ENCODE data around the gene CENPH.
"Not testable (repeated sequence)": the region's sequence is repeated elsewhere in the genome, so short reads cannot be mapped to it uniquely, and the experiment has no call there.

CENPH gene

DNA sequence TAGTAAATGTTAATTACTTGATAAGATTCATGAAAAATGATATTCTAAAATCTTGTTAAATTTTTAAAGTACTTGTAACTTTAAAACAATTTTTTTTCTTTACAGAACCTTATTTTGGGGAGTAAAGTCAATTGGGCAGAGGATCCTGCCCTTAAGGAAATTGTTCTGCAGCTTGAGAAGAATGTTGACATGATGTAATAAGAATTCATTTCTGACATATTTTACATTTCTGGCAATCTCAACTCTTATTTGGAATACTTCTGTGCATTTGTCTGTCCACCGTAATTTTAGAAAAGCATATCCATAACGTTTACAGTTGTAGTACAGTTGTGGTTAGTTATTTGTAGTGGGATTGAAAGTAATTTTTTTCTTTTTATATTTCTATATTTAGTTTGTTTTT, 20.2 kb downstream of the CENPH start:
- DNase-seq (ENCODE audit: low read depth in 2 of 2): no peak

DNA sequence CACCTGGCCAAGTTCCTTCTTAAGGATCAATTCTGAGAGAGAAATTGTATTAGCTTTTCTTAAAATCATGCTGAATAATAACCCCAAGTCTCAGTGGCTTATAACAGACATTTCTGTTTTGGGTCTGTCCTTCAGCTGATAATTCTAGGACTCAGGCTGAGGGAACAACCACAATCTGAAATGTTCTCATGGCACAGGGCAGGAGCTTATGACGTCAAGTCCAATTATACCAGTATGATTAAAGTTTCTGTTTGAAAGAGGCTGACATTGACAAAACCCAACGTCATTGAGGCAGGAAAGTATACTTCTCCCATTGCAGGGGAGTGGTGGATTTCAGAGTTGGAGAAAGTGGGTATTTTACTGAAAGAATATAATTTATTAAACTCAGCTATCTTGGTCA, 21.8 kb downstream of the CENPH start:
- no peak for DNase-seq (ENCODE audit: low read depth in 2 of 2)

DNA sequence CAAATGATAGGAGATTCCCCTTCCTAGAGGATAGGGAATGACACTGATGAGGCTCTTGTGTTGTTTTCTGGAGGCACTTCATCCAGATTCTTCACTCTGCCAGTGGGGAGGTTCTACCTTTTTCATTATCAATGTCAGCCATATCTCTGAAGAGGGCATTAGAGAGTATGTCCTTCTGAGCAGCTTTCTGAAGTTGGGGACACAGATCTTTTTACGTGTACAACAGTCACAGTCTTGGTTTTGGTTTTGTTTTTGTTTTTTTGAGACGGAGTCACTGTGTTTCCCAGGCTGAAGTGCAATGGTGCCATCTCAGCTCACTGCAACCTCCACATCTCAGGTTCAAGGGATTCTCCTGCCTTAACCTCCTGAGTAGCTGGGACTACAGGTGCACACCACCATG, 22.6 kb downstream of the CENPH start:
- no peak for DNase-seq (ENCODE audit: low read depth in 2 of 2)

DNA sequence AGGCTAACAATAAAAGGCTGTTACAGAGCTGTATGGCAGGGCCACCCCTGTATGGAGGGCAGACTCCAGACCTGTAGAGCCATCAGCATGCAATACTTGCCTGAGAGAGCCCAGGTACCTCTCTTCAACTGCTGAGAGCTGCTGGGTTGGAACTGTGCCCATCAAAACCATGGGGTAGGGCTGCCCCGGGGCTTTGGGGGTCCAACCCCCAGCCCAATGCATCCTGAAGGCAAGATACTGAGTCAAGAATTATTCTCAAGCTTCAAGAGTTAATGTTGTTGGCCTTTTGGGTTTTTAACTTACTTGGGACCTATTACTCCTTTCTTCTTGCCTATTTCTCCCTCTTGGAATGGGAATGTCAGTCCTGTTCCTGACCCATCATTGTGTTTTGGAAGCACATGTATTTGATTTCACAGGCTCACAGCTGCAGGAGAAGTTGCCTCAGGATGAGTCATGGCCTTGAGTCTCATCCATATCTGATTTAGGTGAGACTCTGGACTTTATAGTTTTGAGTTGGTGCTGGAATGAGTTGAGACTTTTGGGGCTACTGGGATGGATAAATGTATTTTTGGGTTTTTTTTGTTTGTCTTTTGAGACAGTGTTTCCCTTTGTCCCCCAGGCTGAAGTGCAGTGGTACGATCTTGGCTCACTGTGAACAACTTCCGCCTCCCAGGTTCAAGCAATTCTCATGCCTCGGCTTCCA, 24.3 kb downstream of the CENPH start:
- DNase-seq (ENCODE audit: low read depth in 2 of 2): no peak

DNA sequence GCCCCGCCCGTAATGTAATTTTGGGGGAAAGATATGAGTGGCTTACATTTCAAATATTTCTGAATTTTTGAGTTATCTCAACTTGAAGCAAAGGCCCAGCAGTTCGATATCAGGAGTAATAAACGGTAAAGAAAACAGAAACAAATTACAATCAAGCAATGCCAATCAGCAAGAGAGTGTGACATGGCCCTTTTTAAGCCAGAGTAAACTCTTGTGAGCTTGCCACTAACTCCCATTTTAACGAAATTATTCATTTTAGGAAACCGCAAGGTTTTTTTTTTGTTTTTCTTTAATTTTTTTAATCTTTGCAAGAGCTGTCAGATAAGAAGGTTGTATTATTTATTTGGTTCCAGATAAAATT, 27.7 kb downstream of the CENPH start:
- DNase-seq (ENCODE audit: low read depth in 2 of 2): no peak

DNA sequence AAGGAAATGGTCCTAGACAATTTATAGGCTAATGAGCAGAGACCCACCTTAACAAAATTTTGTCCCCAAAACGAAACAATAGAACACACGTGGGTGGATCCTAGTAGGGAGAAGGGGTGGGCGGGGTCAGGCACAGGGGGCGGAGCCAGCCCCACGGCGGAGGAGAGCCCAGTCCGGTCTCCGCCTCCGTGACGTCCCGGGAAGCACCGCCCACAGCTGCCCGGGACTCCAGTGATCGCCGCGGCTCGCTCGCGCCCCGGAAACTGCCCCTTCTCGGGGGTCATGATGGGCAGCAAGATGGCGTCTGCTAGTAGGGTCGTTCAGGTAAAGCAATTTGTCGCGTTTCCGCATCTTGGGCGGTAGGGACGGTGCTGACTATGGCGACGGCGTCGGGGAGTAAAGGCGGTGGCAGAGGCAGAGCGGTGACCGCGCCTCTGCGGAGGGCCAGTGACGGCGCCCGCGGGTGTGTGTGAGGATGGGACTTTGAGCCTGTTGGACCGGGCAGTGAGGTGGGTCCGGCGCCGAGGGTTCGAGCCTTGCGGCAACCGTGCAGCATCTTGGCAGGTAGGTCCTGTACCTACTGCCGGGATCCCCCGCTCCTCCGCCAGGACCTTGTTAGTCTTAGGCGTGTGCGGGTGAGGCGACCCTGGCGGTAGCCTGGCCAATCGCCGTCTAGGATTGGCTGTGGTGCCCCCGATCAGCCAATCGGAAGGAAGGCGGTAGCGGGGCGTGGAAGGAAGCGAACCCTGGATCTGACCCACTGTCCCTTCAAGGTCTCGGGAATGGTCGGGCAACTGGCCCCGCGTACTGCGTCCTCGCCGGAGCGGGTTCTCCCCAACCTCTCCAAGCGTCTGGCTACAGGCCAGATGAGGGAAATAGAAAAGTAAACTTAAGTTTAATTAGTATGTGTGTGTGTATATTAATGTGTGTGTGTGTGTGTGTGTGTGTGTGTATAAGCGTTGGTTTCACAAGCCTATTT, 28.5 kb downstream of the CENPH start:
- DNase-seq (ENCODE audit: low read depth in 2 of 2): peak; percentile 86 to 98

DNA sequence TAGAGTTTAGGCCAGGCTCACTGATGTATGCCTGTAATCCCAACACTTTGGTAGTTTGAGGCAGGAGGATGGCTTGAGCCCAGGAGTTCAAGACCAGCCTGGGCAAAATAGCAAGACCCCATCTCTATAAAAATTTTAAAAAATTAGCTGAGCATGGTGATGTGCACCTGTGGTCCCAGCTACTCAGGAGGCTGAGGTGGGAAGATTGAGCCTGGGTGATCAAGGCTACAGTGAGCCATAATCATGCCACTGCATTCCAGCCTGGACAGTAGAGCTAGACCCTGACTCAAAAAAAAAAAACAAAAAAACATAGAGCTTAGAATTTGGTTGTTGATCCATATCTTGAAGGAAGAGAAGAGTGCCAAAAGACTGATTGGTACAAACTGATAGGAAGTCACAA, 30.6 kb downstream of the CENPH start:
- no peak for DNase-seq (ENCODE audit: low read depth in 2 of 2)

DNA sequence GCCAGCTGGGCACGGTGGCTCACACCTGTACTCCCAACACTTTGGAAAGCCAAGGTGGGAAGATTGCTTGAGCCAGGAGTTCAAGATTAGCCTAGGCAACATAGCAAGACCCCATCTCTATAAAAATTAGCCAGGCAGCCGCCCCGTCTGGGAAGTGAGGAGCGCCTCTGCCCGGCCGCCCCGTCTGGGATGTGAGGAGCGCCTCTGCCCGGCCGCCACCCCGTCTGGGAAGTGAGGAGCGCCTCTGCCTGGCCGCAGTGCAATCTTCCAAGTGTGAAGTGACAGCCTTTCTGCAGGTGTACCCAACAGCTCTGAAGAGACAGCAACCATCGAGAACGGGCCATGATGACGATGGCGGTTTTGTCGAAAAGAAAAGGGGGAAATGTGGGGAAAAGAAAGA, 31.0 kb downstream of the CENPH start:
- DNase-seq (ENCODE audit: low read depth in 2 of 2): not testable (repeated sequence)

DNA sequence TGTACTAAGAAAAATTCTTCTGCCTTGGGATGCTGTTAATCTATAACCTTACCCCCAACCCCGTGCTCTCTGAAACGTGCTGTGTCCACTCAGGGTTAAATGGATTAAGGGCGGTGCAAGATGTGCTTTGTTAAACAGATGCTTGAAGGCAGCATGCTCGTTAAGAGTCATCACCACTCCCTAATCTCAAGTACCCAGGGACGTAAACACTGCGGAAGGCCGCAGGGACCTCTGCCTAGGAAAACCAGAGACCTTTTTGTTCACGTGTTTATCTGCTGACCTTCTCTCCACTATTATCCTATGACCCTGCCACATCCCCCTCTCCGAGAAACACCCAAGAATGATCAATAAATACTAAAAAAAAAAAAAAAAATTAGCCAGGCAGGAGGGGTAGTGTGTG, 31.4 kb downstream of the CENPH start:
- DNase-seq (ENCODE audit: low read depth in 2 of 2): not testable (repeated sequence)

DNA sequence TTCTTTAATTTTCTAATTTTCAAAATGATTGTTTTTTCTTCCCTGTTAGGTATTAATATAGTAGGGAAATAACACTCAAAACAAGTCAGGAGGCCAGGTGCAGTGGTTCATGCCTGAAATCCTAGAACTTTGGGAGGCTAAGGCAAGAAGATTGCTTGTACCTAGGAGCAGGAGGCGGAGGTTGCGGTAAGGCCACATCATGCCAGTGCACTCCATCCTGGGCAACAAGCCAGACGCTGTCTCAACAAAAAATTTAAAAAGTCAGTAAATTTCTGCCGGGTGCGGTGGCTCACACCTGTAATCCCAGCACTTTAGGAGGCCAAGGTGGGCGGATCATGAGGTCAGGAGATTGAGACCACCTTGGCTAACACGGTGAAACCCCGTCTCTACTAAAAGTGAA, 35.1 kb downstream of the CENPH start:
- DNase-seq (ENCODE audit: low read depth in 2 of 2): no peak

DNA sequence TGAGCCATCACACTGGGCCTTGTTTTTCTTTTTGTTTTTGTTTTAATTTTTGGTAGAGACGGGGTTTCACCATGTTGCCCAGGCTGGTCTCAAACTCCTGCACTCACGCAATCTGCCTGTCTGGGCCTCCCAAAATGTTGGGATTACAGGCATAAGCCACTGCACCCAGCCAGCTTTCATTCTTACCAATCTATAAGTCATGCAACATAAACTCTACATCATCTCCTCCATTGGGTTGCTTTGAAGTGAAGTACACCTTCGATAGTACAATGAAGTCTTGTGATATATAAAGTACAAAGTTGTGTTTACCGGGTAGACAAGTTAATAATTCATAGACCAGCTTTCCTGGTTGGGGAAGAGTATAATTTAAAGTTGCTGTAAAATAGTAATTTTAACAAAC, 36.5 kb downstream of the CENPH start:
- no peak for DNase-seq (ENCODE audit: low read depth in 2 of 2)

DNA sequence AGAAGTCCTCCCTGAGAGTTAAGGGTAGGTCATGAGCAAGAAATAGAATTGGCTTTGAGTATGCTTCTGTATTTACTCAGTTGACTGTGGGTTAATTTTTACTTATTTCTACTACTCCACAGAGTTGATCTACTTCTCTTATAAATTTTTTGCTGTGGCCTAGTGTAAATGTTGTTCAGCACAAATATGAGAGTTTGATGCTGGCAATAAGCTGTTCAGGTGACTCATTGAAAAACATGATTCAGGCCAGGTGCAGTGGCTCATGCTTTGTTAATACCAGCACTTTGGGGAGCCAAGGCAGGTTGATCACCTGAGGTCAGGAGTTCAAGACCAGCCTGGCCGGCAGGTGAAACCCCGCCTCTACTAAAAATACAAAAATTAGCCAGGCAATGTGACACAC, 40.8 kb downstream of the CENPH start:
- DNase-seq (ENCODE audit: low read depth in 2 of 2): no peak

DNA sequence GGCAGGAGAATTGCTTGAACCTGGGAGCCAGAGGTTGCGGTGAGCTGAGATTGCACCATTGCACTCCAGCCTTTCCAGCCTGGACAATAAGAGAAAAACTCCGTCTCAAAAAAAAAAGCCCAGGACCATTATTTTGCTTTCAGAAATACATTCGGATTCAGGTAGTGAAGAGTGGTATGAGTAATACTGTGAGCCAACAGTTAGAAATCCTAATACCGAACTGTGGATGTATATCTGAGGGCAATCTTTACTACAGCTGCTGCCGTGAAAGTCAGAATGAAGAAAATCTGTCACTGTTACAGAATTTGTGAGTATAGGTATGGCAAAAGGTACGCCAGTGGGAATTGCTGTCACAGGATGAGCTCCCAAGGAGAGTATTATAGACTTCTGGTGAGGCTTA, 41.9 kb downstream of the CENPH start:
- DNase-seq (ENCODE audit: low read depth in 2 of 2): no peak

DNA sequence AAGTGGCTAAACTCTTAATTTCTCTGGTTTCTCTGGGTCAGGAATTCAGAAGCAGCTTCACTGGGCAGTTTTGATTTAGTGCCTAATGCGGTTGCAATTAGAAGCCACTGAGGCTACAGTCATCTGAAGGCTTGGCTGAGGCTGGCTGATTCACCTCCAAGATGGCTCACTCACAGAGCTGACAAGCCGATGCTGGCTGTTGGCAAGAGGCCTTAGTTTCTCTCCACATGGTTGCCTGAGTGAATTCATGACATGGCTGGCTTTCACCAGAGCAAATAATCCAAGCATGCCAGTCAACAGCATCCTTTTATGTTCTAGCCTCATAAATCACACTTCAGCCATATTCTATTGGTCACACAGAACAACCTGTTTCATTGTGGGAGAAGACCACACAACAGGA, 42.5 kb downstream of the CENPH start:
- no peak for DNase-seq (ENCODE audit: low read depth in 2 of 2)

DNA sequence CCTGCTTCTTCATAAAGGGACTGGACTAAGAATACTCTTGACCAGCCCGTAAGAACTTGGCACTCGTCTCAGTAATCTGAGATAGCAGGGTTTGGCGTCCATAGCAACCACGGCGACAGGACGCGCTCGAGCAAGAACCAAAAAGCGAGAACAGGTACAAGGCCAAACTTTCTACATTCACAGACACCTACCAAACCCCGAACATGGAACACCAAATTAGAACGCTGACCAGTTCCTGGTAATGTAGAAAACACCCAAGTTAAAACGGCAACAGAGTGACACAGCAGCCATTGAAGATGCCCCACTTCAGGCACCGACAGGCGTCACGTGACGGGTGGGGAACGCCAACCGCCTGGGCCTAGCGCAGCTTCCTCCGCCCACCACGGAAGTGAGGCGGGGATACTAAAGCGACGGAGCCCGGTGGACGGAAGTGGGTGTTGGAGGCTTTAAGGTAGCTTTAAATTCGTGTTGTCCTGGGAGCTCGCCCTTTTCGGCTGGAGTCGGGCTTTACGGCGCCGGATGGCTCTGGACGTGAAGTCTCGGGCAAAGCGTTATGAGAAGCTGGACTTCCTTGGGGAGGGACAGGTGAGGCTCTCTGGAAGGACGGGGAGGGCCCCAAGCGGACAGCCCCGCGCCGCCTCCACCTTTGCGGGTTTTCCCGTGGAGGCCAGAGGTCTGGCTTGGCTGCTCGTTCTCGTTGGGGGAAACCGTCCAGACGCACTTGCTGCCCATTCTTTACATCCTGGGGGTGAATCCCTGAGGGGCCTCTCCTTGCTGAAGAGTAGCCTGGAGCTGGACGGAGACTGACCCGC, 45.3 kb downstream of the CENPH start, which contains the start of gene CDK7:
Gene CDK7 (plus strand): TSS at position 430 of the 812 bp plus-strand sequence. CDS start 90 bp downstream, at position 520.
- DNase-seq (ENCODE audit: low read depth in 2 of 2): peak; percentile 84 to 90

DNA sequence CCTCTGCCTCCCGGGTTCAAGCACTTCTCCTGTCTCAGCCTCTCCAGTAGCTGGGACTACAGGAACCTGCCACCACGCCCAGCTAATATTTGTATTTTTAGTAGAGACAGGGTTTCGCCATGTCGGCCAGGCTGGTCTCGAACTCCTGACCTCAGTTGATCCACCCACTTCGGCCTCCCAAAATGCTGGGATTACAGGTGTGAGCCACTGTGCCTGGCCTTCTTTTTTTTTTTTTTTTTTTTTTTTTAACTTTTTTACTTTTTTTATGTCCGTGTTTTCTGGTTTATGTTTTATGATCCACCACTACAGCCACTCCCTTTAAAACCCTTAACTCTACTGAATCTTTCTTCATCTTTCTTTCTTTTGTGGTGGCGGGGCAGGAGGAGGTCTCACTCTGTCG, 47.4 kb downstream of the CENPH start:
- not testable (repeated sequence) for DNase-seq (ENCODE audit: low read depth in 2 of 2)

DNA sequence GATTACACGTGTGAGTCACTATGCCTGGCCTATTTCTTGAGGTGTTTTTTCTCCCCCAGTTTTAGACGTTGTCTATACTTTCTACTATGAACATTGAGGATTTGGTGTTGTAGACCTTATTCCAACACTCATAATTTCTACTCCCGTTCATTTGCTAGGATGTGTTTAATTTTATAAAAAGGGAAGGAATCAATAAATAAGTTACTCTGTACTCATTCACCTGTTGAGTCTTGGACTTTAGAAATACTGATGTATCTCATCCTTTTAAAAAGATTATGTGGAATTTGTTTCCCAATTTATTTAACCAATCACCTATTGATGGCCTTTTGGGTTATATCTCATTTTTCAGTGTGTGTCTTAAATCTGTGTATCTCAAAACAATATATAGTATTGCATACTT, 48.5 kb downstream of the CENPH start:
- DNase-seq (ENCODE audit: low read depth in 2 of 2): no peak

DNA sequence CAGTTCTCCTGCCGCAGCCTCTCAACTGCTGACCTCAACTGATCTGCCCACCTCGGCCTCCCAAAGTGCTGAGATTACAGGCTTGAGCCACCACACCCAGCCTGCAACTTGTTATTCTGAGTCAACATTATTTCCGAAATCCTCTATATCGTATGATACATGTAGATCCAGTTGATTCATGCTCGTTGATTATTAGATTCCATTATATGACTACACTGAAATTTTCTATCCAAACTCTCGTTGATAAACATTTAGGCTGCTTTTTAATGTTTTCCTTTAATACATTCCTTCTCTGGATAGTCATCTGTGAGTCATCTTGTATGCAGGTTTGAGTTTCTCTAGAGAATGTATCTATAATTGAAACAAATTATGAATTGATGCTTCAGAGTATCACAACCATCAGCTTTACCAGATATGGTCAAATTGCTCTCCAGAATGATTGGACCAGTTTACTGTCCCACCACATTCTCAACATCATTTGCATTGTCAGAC, 49.4 kb downstream of the CENPH start:
- DNase-seq (ENCODE audit: low read depth in 2 of 2): no peak

DNA sequence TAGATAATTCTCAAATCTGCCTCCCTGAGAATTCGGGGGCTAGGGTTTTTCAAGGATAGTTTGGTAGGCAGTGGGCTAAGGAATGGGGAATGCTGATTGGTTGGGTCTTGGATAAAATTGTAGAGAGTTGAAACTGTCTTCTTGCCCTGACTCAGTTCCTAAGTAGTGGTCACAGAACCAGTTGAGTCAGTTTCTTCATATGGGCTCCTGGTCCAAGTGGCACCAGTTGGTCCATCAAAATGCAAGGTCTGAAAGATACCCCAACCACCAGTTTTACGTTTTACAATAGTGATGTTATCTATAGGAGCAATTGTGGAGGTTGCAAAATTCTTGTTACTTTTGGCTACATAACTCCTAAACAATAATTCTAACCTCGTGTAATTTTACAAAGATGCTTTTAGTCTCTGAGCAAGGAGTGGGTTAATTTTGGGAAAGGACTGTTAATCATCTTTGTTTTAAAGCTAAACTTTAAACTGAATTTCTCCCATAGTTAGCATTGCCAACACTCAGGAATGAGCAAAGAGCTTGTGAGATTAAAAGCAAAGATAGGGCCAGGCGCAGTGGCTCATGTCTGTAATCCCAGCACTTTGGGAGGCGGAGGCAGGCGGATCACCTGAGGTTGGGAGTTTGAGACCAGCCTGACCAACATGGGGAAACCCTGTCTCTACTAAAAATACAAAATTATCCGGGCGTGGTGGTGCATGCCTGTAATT, 53.0 kb downstream of the CENPH start:
- no peak for DNase-seq (ENCODE audit: low read depth in 2 of 2)

DNA sequence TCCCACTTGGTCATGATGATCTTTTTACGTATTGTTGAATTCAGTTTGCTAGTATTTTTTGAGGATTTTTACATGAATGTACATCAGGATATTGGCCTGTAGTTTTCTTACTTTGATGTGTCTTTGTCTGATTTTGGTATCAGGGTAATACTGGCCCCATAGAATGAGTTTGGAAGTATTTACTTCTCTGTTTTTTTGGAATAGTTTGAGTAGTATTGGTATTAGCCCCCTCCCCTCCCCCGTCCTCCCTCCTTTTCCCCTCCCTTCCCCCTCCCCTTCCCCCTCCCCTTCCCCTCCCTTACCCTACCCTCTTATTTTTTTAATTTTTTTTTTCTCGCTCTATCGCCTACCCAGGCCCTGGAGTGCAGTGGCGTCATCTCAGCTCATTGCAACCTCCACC, 55.6 kb downstream of the CENPH start:
- no peak for DNase-seq (ENCODE audit: low read depth in 2 of 2)

DNA sequence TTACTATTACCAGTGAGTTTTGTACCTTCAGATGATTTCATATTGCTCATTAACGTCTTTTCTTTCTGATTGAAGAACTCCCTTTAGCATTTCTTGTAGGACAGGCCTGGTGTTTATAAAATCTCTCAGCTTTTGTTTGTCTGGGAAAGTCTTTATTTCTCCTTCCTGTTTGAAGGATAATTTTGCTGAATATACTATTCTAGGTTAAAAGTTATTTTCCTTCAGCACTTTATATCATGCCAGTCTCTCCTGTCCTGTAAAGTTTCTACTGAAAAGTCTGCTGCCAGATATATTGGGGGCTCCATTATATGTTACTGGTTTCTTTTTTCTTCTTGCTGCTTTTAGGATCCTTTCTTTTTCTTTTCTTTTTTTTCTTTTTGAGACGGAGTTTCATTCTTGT, 58.6 kb downstream of the CENPH start:
- DNase-seq (ENCODE audit: low read depth in 2 of 2): no peak
